Bronchial epithelial cell (primary cell): Measurements from ENCODE around the gene ITGB1. TPM values are rescaled to one million over a fixed set of nuclear protein-coding genes. Genes with fewer than 3 reads are reported as not detected.
"Not testable (repeated sequence)": the region's sequence is repeated elsewhere in the genome, so short reads cannot be mapped to it uniquely, and the experiment has no call there.

ENCODE experiments used
- DNase-seq: peaks from one replicate; pipeline ENCODE4 v3.0.0-alpha.2; 2010; ENCODE audit warnings: low read depth
- FAIRE-seq: peaks from 2 replicates; lab custom pipeline; 2011; peaks lifted over from hg19 to GRCh38; lab: Jason Lieb, UNC
- H3K27me3 ChIP-seq: 2 replicates; pipeline ENCODE4 v1.5.1; 2011; ENCODE audit warnings: low read length; ENCODE audit not compliant: control insufficient read depth, insufficient read depth
- H3K36me3 ChIP-seq: 2 replicates; pipeline ENCODE4 v1.5.1; 2011; ENCODE audit warnings: low read length; ENCODE audit not compliant: control insufficient read depth, insufficient read depth
- H3K4me3 ChIP-seq: 2 replicates; pipeline ENCODE4 v1.5.1; 2011; ENCODE audit warnings: mild to moderate bottlenecking, low read depth, low read length, control low read depth
- CTCF ChIP-seq: IDR thresholded peaks from 2 replicates; pipeline ENCODE4 v1.5.1; 2011; ENCODE audit warnings: mild to moderate bottlenecking, moderate library complexity, low read length, control low read depth, inconsistent platforms; ENCODE audit not compliant: insufficient read depth, severe bottlenecking
- total RNA-seq: library from RNA; depleted of rRNA; stranded (reverse); fragments of >200 nt; gene quantifications from 2 replicates; pipeline ENCODE4 v1.2.1, GENCODE V29; 2014

Gene ITGB1
- total RNA-seq, 1 donor from 2014 or later: 1,469 TPM

GRCh38 chr10:32981760-32982159, 23.7 kb upstream of the ITGB1 start:
- peak; percentile 48 for DNase-seq
- H3K4me3 ChIP-seq: no peak overlapping the region
- FAIRE-seq: no peak
- no peaks in the 10 kb centered on the region for H3K27me3 ChIP-seq
- no peak for TF ChIP-seq CTCF
- no peaks in the 10 kb centered on the region for H3K36me3 ChIP-seq

- FAIRE-seq (no peak), DNase-seq (peak; percentile 100)
- TF ChIP-seq CTCF: no peak
- Histone ChIP-seq H3K4me3 (peak overlapping the region; percentile 37), H3K27me3 (no peaks in the 10 kb centered on the region), H3K36me3 (no peaks in the 10 kb centered on the region)
These were observed 22.8 kb upstream of the ITGB1 start for GRCh38 chr10:32980558-32981468.

GRCh38 chr10:32980242-32980557, 22.2 kb upstream of the ITGB1 start:
- no peak overlapping the region for H3K4me3 ChIP-seq
- no peak for FAIRE-seq
- DNase-seq: no peak
- no peak for TF ChIP-seq CTCF
- H3K36me3 ChIP-seq: no peaks in the 10 kb centered on the region
- no peaks in the 10 kb centered on the region for H3K27me3 ChIP-seq

GRCh38 chr10:32979719-32980118, 21.7 kb upstream of the ITGB1 start:
- DNase-seq, FAIRE-seq, H3K27me3 ChIP-seq, H3K36me3 ChIP-seq, H3K4me3 ChIP-seq: not testable (repeated sequence)

- Histone ChIP-seq H3K36me3 (no peaks in the 10 kb centered on the region), H3K4me3 (no peak overlapping the region), H3K27me3 (no peaks in the 10 kb centered on the region)
- FAIRE-seq (no peak), DNase-seq (no peak)
- no peak for TF ChIP-seq CTCF
These were observed 21.0 kb upstream of the ITGB1 start for GRCh38 chr10:32979041-32979440.

- not testable (repeated sequence) for H3K36me3 ChIP-seq, H3K27me3 ChIP-seq, H3K4me3 ChIP-seq, DNase-seq, FAIRE-seq
These were observed 20.1 kb upstream of the ITGB1 start for GRCh38 chr10:32977846-32978809.
